ENCODE results near the gene MSANTD2. TPM values are rescaled to one million over a fixed set of nuclear protein-coding genes. Genes with fewer than 3 reads are reported as not detected.
A peak's percentile ranks its signal among the peaks of the same experiment; 100 is the strongest.
"Not testable (repeated sequence)": the region's sequence is repeated elsewhere in the genome, so short reads cannot be mapped to it uniquely, and the experiment has no call there.

The MSANTD2 gene
- total RNA-seq, 1 donor from 2014 or later, result 9.4 TPM

DNA sequence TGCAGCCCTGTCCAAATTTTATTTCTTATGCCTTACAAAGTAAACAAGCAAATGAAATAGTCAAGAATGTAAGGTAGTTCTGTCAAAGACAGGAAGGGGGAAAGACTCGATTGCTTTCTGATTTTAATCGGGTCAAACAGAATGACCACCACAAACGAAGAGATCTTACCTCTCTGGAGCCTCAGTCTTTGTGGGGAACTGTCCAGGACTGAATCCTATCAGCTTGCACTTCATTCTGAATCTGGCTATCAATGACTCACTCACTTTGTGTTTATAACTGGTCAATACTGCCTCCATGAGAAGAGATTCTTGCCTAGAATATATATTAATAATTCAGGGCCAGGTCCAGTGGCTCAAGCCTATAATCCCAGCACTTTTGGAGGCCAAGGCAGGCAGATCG lies 17.2 kb downstream of the MSANTD2 start:
- H3K36me3 ChIP-seq (ENCODE audit: control insufficient read depth in 3 of 3, insufficient read depth in 3 of 3, low read length in 3 of 3), result peaks cover 0 to 3% (median 0%) of the 10 kb centered on the region in 3 donors
- H3K9ac ChIP-seq (ENCODE audit: low read depth in 1 of 3, low read length in 3 of 3), result no peak overlapping the region
- H3K9me3 ChIP-seq (ENCODE audit: control insufficient read depth in 3 of 3, low read length in 3 of 3), result no peaks in the 10 kb centered on the region
- no peak overlapping the region for H3K27ac ChIP-seq (ENCODE audit: low read depth, low read length)
- H3K4me3 ChIP-seq (ENCODE audit: low read length in 3 of 3), result no peak overlapping the region
- no peaks in the 10 kb centered on the region for H3K4me1 ChIP-seq (ENCODE audit: control insufficient read depth in 3 of 3, insufficient read depth in 3 of 3, low read length in 3 of 3)
- no peaks in the 10 kb centered on the region for H3K27me3 ChIP-seq (ENCODE audit: control insufficient read depth in 3 of 3, insufficient read depth in 3 of 3, low read length in 3 of 3)

- Histone ChIP-seq H3K4me1 (ENCODE audit: control insufficient read depth in 3 of 3, insufficient read depth in 3 of 3, low read length in 3 of 3) (peaks cover 0 to 3% (median 0%) of the 10 kb centered on the region in 3 donors), H3K27me3 (ENCODE audit: control insufficient read depth in 3 of 3, insufficient read depth in 3 of 3, low read length in 3 of 3) (no peaks in the 10 kb centered on the region), H3K9me3 (ENCODE audit: control insufficient read depth in 3 of 3, low read length in 3 of 3) (no peaks in the 10 kb centered on the region), H3K4me3 (ENCODE audit: low read length in 3 of 3) (no peak overlapping the region), H3K36me3 (ENCODE audit: control insufficient read depth in 3 of 3, insufficient read depth in 3 of 3, low read length in 3 of 3) (peaks cover 0 to 5% (median under 1%) of the 10 kb centered on the region in 3 donors), H3K27ac (ENCODE audit: low read depth, low read length) (no peak overlapping the region), H3K9ac (ENCODE audit: low read depth in 1 of 3, low read length in 3 of 3) (no peak overlapping the region)
Observed at GRCh38 chr11:124779568-124779967, 20.6 kb downstream of the MSANTD2 start.

DNA sequence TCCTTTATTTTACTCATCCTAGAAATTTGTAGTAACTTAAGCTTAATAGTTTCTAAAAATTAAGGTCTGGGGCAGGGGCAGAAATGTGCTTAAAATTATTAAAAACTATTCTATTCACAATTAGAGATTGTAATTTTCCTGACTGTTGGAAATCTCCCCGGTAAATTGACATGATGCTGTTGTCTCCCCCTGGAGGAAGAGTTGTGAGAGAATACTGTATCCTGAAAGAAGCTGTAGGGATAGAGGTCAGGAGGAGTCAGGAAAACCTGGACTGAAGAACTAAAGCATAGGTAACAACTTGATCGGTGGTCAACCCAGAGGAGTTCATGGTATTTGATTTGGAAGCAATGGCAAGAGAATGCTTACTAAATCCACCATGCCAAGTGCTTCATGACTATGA lies 21.9 kb downstream of the MSANTD2 start:
- Histone ChIP-seq H3K4me3 (ENCODE audit: low read length in 3 of 3) (no peak overlapping the region), H3K36me3 (ENCODE audit: control insufficient read depth in 3 of 3, insufficient read depth in 3 of 3, low read length in 3 of 3) (peaks cover 0 to 9% (median 3%) of the 10 kb centered on the region in 3 donors), H3K27ac (ENCODE audit: low read depth, low read length) (no peak overlapping the region), H3K9ac (ENCODE audit: low read depth in 1 of 3, low read length in 3 of 3) (no peak overlapping the region), H3K9me3 (ENCODE audit: control insufficient read depth in 3 of 3, low read length in 3 of 3) (no peaks in the 10 kb centered on the region), H3K27me3 (ENCODE audit: control insufficient read depth in 3 of 3, insufficient read depth in 3 of 3, low read length in 3 of 3) (no peaks in the 10 kb centered on the region), H3K4me1 (ENCODE audit: control insufficient read depth in 3 of 3, insufficient read depth in 3 of 3, low read length in 3 of 3) (peaks cover 0 to 3% (median 0%) of the 10 kb centered on the region in 3 donors)

GRCh38 chr11:124776865-124777645 lies 23.2 kb downstream of the MSANTD2 start:
- Histone ChIP-seq H3K4me3 (ENCODE audit: low read length in 3 of 3) (no peak overlapping the region), H3K9ac (ENCODE audit: low read depth in 1 of 3, low read length in 3 of 3) (no peak overlapping the region), H3K36me3 (ENCODE audit: control insufficient read depth in 3 of 3, insufficient read depth in 3 of 3, low read length in 3 of 3) (peaks cover 0 to 9% (median 6%) of the 10 kb centered on the region in 3 donors), H3K27ac (ENCODE audit: low read depth, low read length) (no peak overlapping the region), H3K4me1 (ENCODE audit: control insufficient read depth in 3 of 3, insufficient read depth in 3 of 3, low read length in 3 of 3) (peaks cover 0 to 3% (median 0%) of the 10 kb centered on the region in 3 donors), H3K27me3 (ENCODE audit: control insufficient read depth in 3 of 3, insufficient read depth in 3 of 3, low read length in 3 of 3) (no peaks in the 10 kb centered on the region), H3K9me3 (ENCODE audit: control insufficient read depth in 3 of 3, low read length in 3 of 3) (no peaks in the 10 kb centered on the region)

DNA sequence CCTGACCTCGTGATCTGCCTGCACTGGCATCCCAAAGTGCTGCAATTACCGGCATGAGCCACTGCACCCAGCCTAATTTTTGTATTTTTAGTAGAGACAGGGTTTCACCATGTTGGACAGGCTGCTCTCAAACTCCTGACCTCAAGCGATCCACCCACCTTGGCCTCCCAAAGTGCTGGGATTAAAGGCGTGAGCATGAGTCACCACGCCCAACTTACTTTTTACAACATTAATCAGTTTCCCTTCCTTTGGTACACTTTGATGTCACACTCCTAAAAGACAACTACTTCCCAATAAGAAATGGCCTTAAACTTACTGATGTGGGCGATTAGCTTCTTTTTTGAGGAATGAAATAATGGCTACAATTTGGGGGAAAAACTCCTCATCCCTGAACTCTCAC lies 29.2 kb downstream of the MSANTD2 start:
- not testable (repeated sequence) for H3K27ac ChIP-seq (ENCODE audit: low read depth, low read length); H3K27me3 ChIP-seq (ENCODE audit: control insufficient read depth in 3 of 3, insufficient read depth in 3 of 3, low read length in 3 of 3); H3K9me3 ChIP-seq (ENCODE audit: control insufficient read depth in 3 of 3, low read length in 3 of 3); H3K4me1 ChIP-seq (ENCODE audit: control insufficient read depth in 3 of 3, insufficient read depth in 3 of 3, low read length in 3 of 3); H3K9ac ChIP-seq (ENCODE audit: low read depth in 1 of 3, low read length in 3 of 3); H3K4me3 ChIP-seq (ENCODE audit: low read length in 3 of 3)
- peaks cover 2 to 33% (median 32%) of the 10 kb centered on the region in 3 donors for H3K36me3 ChIP-seq (ENCODE audit: control insufficient read depth in 3 of 3, insufficient read depth in 3 of 3, low read length in 3 of 3)

- Histone ChIP-seq H3K36me3 (ENCODE audit: control insufficient read depth in 3 of 3, insufficient read depth in 3 of 3, low read length in 3 of 3) (peaks cover 2 to 38% (median 33%) of the 10 kb centered on the region in 3 donors), H3K4me1 (ENCODE audit: control insufficient read depth in 3 of 3, insufficient read depth in 3 of 3, low read length in 3 of 3) (no peaks in the 10 kb centered on the region), H3K27me3 (ENCODE audit: control insufficient read depth in 3 of 3, insufficient read depth in 3 of 3, low read length in 3 of 3) (no peaks in the 10 kb centered on the region), H3K4me3 (ENCODE audit: low read length in 3 of 3) (no peak overlapping the region), H3K9ac (ENCODE audit: low read depth in 1 of 3, low read length in 3 of 3) (no peak overlapping the region), H3K27ac (ENCODE audit: low read depth, low read length) (no peak overlapping the region), H3K9me3 (ENCODE audit: control insufficient read depth in 3 of 3, low read length in 3 of 3) (no peaks in the 10 kb centered on the region)
Observed at GRCh38 chr11:124769806-124770774, 30.1 kb downstream of the MSANTD2 start.

DNA sequence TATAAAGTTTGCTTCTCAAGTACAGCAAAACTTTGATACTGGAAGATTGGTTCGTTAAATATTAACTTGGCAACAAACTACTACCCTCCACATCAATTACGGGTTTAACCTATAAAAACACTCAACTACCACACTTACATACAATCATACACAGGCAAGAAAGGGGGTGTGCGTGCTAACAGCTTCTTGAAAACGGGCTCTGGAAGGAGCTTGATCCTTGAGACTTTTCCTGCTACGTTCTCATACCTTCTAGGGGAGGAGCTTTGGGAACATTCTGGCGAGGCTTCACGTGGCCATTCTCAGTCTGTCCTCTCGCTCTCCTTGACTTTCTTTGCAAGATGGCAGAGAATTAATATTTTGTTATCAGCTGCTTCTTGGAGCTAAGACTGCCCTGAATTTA lies 31.3 kb downstream of the MSANTD2 start:
- H3K9ac ChIP-seq (ENCODE audit: low read depth in 1 of 3, low read length in 3 of 3), result no peak overlapping the region
- H3K4me3 ChIP-seq (ENCODE audit: low read length in 3 of 3), result no peak overlapping the region
- H3K36me3 ChIP-seq (ENCODE audit: control insufficient read depth in 3 of 3, insufficient read depth in 3 of 3, low read length in 3 of 3), result peaks cover 2 to 35% (median 29%) of the 10 kb centered on the region in 3 donors
- H3K27me3 ChIP-seq (ENCODE audit: control insufficient read depth in 3 of 3, insufficient read depth in 3 of 3, low read length in 3 of 3), result no peaks in the 10 kb centered on the region
- H3K27ac ChIP-seq (ENCODE audit: low read depth, low read length), result no peak overlapping the region
- no peaks in the 10 kb centered on the region for H3K9me3 ChIP-seq (ENCODE audit: control insufficient read depth in 3 of 3, low read length in 3 of 3)
- H3K4me1 ChIP-seq (ENCODE audit: control insufficient read depth in 3 of 3, insufficient read depth in 3 of 3, low read length in 3 of 3), result no peaks in the 10 kb centered on the region

DNA sequence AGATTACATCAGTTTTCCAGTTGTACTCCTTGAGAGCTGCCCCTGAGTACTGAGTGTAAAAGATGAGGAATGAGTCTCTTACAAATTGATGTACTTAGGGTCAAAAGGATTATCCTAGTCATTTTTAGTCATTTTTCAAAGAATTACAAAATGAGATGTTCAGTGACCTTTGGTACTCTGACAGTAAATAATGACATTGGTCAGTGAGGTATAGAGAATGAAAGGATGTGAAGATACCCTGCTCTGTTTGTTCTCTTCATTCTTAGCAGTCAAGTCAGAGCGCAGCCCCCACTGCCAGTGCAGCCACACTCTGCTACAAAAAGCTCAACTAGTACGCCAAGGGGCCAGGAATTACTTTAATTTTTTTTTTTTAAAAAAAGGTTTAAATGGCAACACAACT lies 34.0 kb downstream of the MSANTD2 start:
- no peak overlapping the region for H3K9ac ChIP-seq (ENCODE audit: low read depth in 1 of 3, low read length in 3 of 3)
- no peaks in the 10 kb centered on the region for H3K9me3 ChIP-seq (ENCODE audit: control insufficient read depth in 3 of 3, low read length in 3 of 3)
- no peak overlapping the region for H3K27ac ChIP-seq (ENCODE audit: low read depth, low read length)
- H3K27me3 ChIP-seq (ENCODE audit: control insufficient read depth in 3 of 3, insufficient read depth in 3 of 3, low read length in 3 of 3), result peaks cover 16 to 18% (median 18%) of the 10 kb centered on the region in 3 donors
- no peak overlapping the region for H3K4me3 ChIP-seq (ENCODE audit: low read length in 3 of 3)
- peaks cover 2 to 29% (median 21%) of the 10 kb centered on the region in 3 donors for H3K36me3 ChIP-seq (ENCODE audit: control insufficient read depth in 3 of 3, insufficient read depth in 3 of 3, low read length in 3 of 3)
- peaks cover 12 to 19% (median 13%) of the 10 kb centered on the region in 3 donors for H3K4me1 ChIP-seq (ENCODE audit: control insufficient read depth in 3 of 3, insufficient read depth in 3 of 3, low read length in 3 of 3)

DNA sequence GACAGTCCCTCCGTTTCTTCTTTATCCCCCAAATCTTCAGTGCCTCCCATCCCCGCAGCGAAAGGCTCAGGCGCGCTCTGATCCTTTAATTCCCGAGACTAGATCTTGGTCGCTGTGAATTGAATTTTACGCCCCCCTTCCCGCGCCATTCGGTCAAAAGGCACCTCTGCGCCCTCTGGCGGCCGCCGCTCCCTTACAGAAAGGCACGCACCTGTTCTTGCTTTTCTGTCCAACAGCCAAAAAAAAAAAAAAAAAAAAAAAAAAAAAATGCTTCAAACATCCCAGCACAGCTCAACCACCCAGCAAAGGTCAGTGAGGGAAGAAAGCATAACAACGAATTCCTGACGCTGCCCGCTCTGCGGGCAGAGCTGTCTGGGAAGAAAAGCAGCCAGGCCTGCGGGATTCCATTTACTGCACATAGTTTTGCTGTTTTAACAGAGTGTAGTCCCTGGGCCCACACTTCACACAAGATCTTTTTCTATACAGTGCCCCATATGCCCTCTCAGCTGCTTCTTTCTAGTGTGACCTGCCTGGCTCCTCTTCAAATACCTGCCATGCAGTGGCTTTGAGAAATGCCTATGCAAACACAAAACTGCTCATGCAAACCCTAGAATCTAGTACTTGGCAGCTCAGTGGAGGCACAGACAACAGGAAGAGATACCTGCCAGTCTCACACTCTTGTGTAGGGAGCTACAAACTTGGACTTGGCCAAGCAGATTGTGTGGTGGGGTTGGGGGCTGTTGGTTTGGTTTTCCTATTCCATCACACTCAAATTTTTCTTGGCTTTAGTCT lies 36.9 kb downstream of the MSANTD2 start:
- peaks cover 2 to 18% (median 10%) of the 10 kb centered on the region in 3 donors for H3K36me3 ChIP-seq (ENCODE audit: control insufficient read depth in 3 of 3, insufficient read depth in 3 of 3, low read length in 3 of 3)
- H3K9ac ChIP-seq (ENCODE audit: low read depth in 1 of 3, low read length in 3 of 3), result peak overlapping the region in 2 of 3 donors; percentile 65 to 73
- H3K4me3 ChIP-seq (ENCODE audit: low read length in 3 of 3), result peak overlapping the region; percentile 68 to 79 (median 74)
- H3K27me3 ChIP-seq (ENCODE audit: control insufficient read depth in 3 of 3, insufficient read depth in 3 of 3, low read length in 3 of 3), result peaks cover 43 to 46% (median 43%) of the 10 kb centered on the region in 3 donors
- peak overlapping the region; percentile 86 for H3K27ac ChIP-seq (ENCODE audit: low read depth, low read length)
- peaks cover 24 to 38% (median 29%) of the 10 kb centered on the region in 3 donors for H3K4me1 ChIP-seq (ENCODE audit: control insufficient read depth in 3 of 3, insufficient read depth in 3 of 3, low read length in 3 of 3)
- H3K9me3 ChIP-seq (ENCODE audit: control insufficient read depth in 3 of 3, low read length in 3 of 3), result no peaks in the 10 kb centered on the region
